NCI-H2029 (cell line): ENCODE data around the gene PRKAB2.
"Not testable (repeated sequence)": the region's sequence is repeated elsewhere in the genome, so short reads cannot be mapped to it uniquely, and the experiment has no call there.

ENCODE experiments used
- DNase-seq: peaks from one replicate; lab custom pipeline; 2025; lab: John Stamatoyannopoulos, UW

Gene PRKAB2

DNA sequence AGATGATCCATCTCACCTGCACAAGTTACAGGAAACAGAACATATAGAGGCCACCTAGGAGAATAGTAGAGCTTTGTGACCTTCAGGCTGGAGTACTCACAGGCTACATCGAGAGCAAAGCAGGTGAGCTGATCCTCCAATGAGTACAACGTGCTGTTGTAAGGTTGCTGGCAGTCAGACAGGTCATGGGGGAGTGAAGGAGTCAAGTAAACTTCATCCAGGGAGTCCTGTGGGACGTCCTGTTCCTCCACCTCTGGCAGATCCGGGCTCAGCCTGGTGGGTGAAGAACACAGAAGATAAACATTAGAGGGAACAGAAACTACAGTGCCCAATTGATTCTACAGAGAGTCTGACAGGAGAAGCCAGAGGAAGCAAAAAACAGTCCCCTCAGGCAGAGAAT, 62.5 kb downstream of the PRKAB2 start:
- no peak for DNase-seq

DNA sequence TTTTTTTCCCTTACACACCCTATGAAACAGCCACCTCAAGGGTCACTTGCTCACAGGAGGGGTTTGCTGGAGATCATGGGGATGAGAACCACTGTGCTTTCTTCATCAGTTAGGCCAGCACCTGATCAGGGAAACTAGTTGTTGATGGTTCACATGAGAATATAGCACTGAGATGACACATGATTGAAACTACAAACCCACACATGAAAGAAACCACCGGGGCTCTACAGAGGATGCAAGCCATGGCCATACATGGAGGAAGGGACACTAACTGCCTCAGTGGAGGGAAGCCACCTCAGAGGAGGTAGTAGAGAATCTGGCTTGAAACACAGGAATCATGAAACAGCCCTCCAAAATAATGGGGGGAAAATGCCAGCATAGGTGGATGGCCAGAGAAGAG, 63.2 kb downstream of the PRKAB2 start:
- no peak for DNase-seq

DNA sequence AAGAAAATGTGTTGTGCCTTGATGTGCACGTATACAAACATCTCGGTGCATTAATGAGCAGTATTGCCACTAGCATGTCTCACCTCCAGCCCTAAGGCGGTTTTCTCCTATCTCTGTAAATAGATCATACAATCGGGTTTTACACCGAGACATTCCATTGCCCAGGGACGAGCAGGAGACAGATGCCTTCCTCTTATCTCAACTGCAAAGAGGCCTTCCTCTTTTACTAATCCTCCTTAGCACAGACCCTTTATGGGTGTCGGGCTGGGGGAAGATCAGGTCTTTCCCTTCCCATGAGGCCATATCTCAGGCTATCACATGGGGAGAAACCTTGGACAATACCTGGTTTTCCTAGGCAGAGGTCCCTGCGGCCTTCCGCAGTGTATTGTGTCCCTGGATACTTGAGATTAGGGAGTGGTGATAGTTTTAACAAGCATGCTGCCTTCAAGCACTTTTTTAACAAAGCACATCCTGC, 65.8 kb downstream of the PRKAB2 start:
- not testable (repeated sequence) for DNase-seq

DNA sequence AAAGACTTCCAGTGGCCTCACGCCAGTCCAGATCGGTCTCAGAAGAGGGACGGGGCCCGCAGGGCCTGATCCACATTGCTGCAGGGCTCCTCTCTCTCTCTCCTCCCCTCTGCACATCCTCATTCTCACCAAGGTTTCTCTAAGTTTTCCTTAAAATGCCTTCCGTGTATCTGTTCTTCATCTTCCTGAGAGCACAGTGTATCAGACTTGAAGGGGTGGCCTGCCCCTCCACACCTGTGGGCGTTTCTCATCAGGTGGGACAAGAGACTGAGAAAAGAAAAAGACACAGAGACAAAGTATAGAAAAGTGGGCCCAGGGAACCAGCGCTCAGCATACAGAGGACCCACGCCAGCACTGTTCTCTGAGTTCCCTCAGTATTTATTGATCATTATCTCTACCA, 66.4 kb downstream of the PRKAB2 start:
- no peak for DNase-seq
